Measurements from ENCODE around the gene OAS3. TPM values are rescaled to one million over a fixed set of nuclear protein-coding genes. Genes with fewer than 3 reads are reported as not detected.

Gene OAS3
- polyA plus RNA-seq, 3 donors, result 22.0 to 54.3 (median 41.9) TPM

GRCh38 chr12:112974904-112975303 lies 36.6 kb downstream of the OAS3 start:
- H3K36me3 Mint-ChIP-seq, result peaks cover 9 to 10% of the 10 kb centered on the region in 2 donors
- H3K9ac ChIP-seq (ENCODE audit: insufficient read depth, low read length, poor library complexity, severe bottlenecking), result no peak overlapping the region
- no peak overlapping the region for H3K4me3 ChIP-seq (replicated peaks in 1 of 3; ENCODE audit: low read depth in 2 of 3, low read length in 3 of 3)
- no peak overlapping the region for H3K4me3 Mint-ChIP-seq
- intact Hi-C loops (cut with micrococcal nuclease), result loop anchor here in 1 of 2 donors (5.0 kb wide), 1 partner anchor 68 kb away; the partner anchor contains the start of gene OAS1
- H3K27ac Mint-ChIP-seq, result no peak overlapping the region
- H3K27me3 Mint-ChIP-seq (ENCODE audit: low read depth in 3 of 3), result peaks cover 0 to 4% (median 0%) of the 10 kb centered on the region in 3 donors
- H3K9me3 Mint-ChIP-seq, result no peaks in the 10 kb centered on the region
- DNase-seq, result peak in 1 of 3 donors; percentile 1
- no peaks in the 10 kb centered on the region for H3K27me3 ChIP-seq (ENCODE audit: control insufficient read depth in 2 of 2, insufficient read depth in 2 of 2, low read length in 2 of 2)
- H4K20me1 ChIP-seq (ENCODE audit: insufficient read depth, low read length), result no peaks in the 10 kb centered on the region
- peaks cover 26 to 28% of the 10 kb centered on the region in 2 donors for H3K4me1 ChIP-seq (ENCODE audit: control insufficient read depth in 1 of 2, insufficient read depth in 2 of 2, low read length in 2 of 2)
- H3K9me3 ChIP-seq (replicated peaks in 1 of 2; ENCODE audit: control insufficient read depth in 1 of 2, insufficient read depth in 1 of 2, low read length in 2 of 2), result no peaks in the 10 kb centered on the region
- WGBS (ENCODE audit: insufficient coverage), result 97% methylated on average over 6 of the region's 7 CpGs
- H2AFZ ChIP-seq (ENCODE audit: insufficient read depth, low read depth, low read length, poor library complexity, severe bottlenecking), result no peak overlapping the region
- no peak for TF ChIP-seq CTCF (IDR thresholded peaks at IDR 0.05)
- H3K79me2 ChIP-seq (ENCODE audit: insufficient read depth, low read length), result peaks cover 15% of the 10 kb centered on the region
- peaks cover 4 to 11% of the 10 kb centered on the region in 2 donors for H3K36me3 ChIP-seq (replicated peaks in 1 of 2; ENCODE audit: control insufficient read depth in 1 of 2, insufficient read depth in 2 of 2, low read length in 2 of 2)
- H3K4me2 ChIP-seq (replicated peaks; ENCODE audit: extremely low read depth, low read length, poor library complexity, severe bottlenecking), result no peak overlapping the region
- peaks cover 32% of the 10 kb centered on the region for H3K4me1 Mint-ChIP-seq
- no peak overlapping the region for H3K27ac ChIP-seq (ENCODE audit: low read depth in 1 of 2, low read length in 2 of 2)

- Mint-ChIP-seq H3K36me3 (peaks cover 4 to 8% of the 10 kb centered on the region in 2 donors), H3K4me3 (no peak overlapping the region), H3K27me3 (ENCODE audit: low read depth in 3 of 3) (no peaks in the 10 kb centered on the region), H3K4me1 (peaks cover 46% of the 10 kb centered on the region), H3K27ac (peak overlapping the region in 5 of 7 donors; percentile 98 to 99 (median 99)), H3K9me3 (no peaks in the 10 kb centered on the region)
- Histone ChIP-seq H2AFZ (ENCODE audit: insufficient read depth, low read depth, low read length, poor library complexity, severe bottlenecking) (peak overlapping the region; percentile 84), H3K36me3 (replicated peaks in 1 of 2; ENCODE audit: control insufficient read depth in 1 of 2, insufficient read depth in 2 of 2, low read length in 2 of 2) (no peaks in the 10 kb centered on the region), H3K9ac (ENCODE audit: insufficient read depth, low read length, poor library complexity, severe bottlenecking) (no peak overlapping the region), H4K20me1 (ENCODE audit: insufficient read depth, low read length) (peaks cover 7% of the 10 kb centered on the region), H3K9me3 (replicated peaks in 1 of 2; ENCODE audit: control insufficient read depth in 1 of 2, insufficient read depth in 1 of 2, low read length in 2 of 2) (no peaks in the 10 kb centered on the region), H3K4me1 (ENCODE audit: control insufficient read depth in 1 of 2, insufficient read depth in 2 of 2, low read length in 2 of 2) (peaks cover 34 to 48% of the 10 kb centered on the region in 2 donors), H3K4me2 (replicated peaks; ENCODE audit: extremely low read depth, low read length, poor library complexity, severe bottlenecking) (no peak overlapping the region), H3K79me2 (ENCODE audit: insufficient read depth, low read length) (peaks cover 37% of the 10 kb centered on the region), H3K27me3 (ENCODE audit: control insufficient read depth in 2 of 2, insufficient read depth in 2 of 2, low read length in 2 of 2) (no peaks in the 10 kb centered on the region), H3K4me3 (replicated peaks in 1 of 3; ENCODE audit: low read depth in 2 of 3, low read length in 3 of 3) (peak overlapping the region in 1 of 3 experiments; percentile 87), H3K27ac (ENCODE audit: low read depth in 1 of 2, low read length in 2 of 2) (peak overlapping the region; percentile 92 to 95)
- WGBS (ENCODE audit: insufficient coverage), result 91% methylated on average over 1 of the region's 3 CpGs
- no peak for TF ChIP-seq CTCF (IDR thresholded peaks at IDR 0.05)
- DNase-seq, result no peak
- intact Hi-C loops (cut with micrococcal nuclease), result loop anchor here in 1 of 2 donors (5.0 kb wide), 1 partner anchor 70 kb away; the partner anchor contains the start of gene OAS1
Observed at GRCh38 chr12:112977139-112977538, 38.9 kb downstream of the OAS3 start.
